HG02571 (cell line): ENCODE measurements around the gene GAL3ST3.
"Not testable (repeated sequence)": the region's sequence is repeated elsewhere in the genome, so short reads cannot be mapped to it uniquely, and the experiment has no call there.

Experiments
- ATAC-seq: cut with Tn5 transposase; IDR thresholded peaks from one replicate; pipeline ENCODE4 v1.9.1; 2021; ENCODE audit warnings: mild to moderate bottlenecking, moderate library complexity; ENCODE audit not compliant: unreplicated experiment

GAL3ST3 gene

GRCh38 chr11:66045177-66045639 is 3.8 kb downstream of the GAL3ST3 start:
- ATAC-seq = peak; percentile 53

DNA sequence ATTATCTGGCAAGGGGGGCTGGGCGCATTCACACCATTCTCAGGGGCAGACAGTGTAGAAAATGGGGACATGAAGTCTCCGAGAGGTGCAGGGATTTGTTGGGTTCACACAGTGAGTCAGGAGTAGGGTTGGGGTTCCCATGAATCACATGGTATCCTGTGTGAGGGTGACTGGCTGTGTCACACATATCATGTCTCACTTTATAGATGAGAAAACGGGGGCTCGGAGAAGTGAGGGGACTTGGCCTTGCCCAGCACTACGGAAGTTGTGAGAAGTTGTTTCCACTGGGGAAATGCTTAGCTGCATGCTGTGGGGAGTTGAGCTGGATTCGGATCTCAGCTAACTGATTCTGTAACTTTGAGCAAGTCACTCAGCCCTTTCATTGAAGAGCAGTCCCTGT is 4.2 kb downstream of the GAL3ST3 start:
- no peak for ATAC-seq

- no peak for ATAC-seq
Observed at GRCh38 chr11:66042996-66043906, 5.7 kb downstream of the GAL3ST3 start.

DNA sequence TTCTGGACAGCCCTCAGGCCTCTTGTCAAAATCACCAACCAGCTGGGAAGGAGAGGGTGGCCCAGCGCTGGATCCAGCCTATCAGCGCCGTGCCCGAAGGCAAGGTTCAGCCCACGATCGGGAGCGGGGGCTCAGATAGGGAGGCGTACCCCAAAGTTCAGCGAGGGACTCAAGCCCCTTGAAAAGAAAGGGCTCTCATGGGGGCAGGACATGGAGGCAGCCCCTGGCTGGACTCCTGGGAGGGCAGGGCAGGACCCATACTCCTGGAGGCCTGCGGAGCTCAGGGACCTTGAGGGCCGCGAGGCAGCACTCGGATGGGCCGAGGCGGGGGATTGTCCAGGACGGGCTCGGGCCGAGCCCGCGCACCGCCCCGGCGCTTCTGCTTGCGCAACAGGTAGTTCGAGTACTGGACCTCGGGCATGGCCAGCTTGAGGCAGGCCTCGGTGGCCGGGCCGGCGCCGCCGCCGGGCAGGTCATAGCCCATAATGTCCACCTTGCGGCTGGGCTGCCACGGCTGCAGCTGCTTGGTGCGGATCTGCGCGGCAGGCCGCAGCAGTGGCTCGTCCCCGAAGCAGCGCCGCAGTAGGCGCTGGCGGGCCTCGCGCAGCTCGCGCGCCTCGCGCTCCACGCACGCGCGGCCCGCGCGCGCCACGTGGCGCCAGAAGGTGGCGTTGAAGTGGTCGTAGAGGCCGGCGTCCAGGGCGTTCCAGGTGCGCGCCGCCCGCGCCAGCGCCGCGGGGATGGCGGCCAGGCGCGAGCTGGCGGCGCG is 6.5 kb downstream of the GAL3ST3 start:
- ATAC-seq = no peak

DNA sequence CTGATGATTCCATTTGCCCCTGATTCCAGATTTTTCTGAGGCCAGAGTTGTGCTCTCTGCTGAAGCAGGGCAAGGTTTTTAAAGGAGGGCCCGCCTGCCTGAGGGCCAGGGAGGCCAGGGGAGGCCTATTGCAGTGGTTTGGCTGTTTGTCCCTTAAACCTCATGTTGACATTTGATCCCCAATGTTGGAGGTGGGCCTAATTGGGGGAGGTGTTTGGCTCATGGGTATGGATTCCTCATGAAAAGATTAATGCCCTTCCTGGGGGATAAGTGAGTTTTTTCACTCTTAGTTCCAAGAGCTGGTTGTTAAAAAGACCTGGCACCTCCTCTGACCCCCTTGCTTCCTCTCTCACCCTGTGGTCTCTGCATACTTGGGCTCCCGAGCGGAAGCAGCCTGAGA is 9.2 kb downstream of the GAL3ST3 start:
- ATAC-seq = no peak

- ATAC-seq = no peak
Observed at GRCh38 chr11:66037327-66037726, 11.6 kb downstream of the GAL3ST3 start.

DNA sequence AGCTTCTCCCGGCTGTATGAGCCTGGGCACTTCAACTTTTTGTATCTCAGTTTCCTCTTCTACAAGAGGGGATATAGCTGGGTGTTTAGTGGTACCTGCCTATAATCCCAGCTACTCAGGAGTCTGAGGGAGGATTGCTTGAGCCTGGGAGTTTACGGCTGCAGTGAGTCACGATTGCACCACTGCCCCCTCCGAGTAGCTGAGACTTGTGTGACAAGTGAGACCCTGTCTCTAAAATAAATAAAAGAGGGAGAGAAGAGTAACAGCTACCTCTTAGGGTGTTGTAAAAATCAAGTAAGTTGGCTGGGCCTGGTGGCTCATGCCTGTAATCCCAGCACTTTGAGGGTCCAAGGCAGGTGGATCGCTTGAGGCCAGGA is 12.6 kb downstream of the GAL3ST3 start:
- ATAC-seq = no peak

GRCh38 chr11:66035653-66036333 is 13.2 kb downstream of the GAL3ST3 start:
- ATAC-seq = no peak

DNA sequence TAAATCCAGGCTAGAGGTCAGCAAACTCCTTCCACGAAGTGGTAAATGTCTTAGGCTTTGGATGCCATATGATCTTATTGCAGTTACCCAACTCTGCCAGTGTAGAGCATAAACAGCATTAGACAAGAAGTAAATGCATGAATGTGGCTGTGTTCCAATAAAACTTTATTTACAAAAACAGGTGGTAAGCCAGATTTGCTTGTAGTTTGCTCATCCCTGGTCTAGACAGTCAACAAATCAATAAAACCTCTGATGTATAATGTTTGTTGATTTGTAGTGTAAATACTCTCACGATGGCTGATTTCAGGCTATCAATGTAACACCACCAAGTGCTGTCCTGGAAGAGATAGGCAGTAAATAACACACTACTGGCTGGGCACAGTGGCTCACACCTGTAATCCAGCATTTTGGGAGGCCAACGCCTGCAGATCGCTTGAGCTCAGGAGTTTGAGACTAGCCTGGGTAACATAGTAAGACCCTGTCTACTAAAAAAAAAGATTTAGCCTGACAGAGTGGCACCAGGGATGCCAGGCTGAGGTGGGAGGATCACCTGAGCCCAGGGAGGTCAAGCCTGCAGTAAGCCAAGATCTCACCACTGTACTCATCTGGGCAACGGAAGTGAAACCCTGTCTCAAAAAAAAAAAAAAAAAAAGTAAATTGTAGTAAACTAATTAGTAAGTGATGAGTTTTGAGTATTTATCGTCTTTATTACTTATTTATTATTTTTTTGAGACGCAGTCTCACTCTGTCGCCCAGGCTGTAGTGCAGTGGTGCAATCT is 15.8 kb downstream of the GAL3ST3 start:
- ATAC-seq = no peak

DNA sequence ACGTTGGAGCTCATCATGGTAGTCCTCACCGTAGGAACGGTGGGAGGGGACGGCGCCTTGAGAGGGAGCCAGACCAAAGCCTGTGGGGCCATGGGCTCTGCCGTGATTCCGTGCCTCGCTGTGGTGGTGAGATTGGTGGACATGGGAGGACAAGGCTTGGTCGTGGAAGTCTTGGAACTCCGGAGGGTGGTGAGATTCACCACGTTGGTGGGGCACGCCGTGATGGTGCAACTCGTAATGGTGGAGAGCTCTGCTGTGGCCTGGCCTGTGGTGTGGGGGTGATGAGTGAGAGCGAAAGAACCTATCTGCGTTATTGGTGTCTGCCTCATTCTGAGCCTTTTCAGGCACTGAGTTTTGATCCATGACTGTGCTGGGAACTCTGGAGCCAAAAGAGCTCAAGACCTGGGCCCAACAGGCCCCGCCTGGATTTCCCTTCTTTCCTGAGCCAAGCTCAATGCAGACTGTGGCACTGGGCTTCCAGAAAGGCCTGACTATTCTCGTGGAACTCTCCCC is 22.9 kb downstream of the GAL3ST3 start, which contains the start of gene CATSPER1:
Gene CATSPER1 (minus strand): TSS at position 463 of the 513 bp plus-strand sequence. CDS start 100 bp downstream, at position 363.
- no peak for ATAC-seq

DNA sequence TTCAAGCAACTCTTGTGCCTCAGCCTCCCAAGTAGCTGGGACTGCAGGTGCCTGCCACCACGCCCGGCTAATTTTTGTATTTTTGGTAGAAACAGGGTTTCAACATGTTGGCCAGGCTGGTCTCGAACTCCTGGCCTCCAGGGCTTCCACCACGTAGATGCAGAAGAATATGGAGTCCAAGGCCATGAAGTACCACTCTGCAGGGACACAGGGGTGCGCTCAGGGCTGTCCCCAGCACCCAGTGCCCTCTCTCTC is 25.8 kb downstream of the GAL3ST3 start:
- not testable (repeated sequence) for ATAC-seq

GRCh38 chr11:66022401-66023185 is 26.4 kb downstream of the GAL3ST3 start:
- no peak for ATAC-seq

DNA sequence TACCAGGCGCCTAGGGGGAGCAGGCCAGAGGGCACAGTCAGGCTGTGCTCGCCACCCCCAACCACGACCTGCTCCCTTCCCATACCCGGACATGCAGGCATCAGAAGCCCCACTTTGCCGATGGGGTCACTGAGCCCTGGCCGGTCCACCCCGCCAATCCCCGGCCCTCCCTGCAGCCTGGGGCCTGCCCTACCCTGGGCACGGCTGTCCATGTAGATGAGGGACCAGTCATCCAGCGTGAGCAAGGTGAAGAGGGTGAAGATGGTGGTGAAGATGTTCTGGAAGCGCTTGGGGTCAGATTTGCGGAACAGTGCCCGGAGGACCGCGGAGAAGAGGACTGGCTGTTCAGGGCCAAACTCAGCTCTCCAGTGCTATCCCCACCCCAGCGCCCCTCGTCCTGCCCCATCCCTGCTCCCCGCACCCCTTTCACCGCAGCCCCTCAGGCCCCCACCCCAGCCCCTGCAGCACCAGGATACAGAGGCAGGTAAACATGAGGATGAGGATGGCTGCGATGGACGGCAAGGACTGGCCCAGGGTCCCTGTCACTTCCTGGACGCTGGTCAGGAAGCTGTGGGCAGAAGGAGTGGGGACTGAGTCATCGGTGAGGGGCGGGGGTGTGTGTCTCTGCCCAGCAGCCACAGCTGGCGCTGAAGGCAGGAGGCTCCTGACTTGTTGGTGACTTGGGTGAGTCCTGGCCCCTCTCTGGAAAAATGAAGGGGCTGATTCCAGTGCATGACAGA is 28.2 kb downstream of the GAL3ST3 start:
- no peak for ATAC-seq

DNA sequence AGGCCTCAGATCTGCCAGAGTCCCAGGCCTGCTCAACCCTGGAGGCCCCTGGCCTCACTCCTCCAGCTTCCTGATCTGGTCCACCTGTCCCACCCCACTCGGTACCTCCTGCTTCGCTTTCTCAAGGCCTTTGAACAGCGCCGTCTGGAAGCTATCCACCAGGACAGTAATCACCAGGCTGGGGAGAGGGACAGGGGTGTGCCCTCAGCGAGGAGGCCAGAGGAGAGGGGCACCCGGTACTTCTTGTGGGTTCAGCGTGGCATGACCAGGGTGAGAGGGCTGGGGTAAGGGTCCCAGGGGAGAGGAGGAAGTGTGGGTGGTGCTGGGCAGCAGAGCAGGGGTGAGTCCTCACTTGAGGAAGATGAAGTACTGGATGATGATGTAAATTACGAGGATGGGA is 28.7 kb downstream of the GAL3ST3 start:
- ATAC-seq = no peak

GRCh38 chr11:66017321-66017720 is 31.6 kb downstream of the GAL3ST3 start:
- no peak for ATAC-seq

GRCh38 chr11:66016793-66017177 is 32.2 kb downstream of the GAL3ST3 start:
- ATAC-seq = no peak

GRCh38 chr11:66015936-66016792 is 32.8 kb downstream of the GAL3ST3 start:
- no peak for ATAC-seq

DNA sequence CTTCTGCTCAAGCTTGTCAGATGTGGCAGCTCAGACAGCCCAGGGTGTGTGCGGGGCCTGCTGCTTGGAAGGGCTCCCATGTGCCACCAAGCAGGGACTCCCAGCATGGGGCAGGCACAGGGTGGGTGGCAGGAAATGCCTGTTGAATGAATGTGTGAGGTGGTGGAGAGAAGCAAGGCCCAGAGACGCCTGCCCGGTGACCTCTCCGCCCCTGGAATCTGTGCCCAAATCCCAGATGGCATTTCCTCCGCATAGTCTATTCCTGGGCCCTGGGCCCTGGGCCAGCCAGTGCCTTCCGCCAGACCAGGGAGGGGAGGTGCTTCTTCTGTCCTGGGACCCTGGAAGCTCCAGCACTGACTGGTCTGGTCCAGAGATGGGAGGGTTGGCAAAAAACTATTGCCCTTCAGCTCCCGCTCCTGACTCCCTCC is 33.5 kb downstream of the GAL3ST3 start:
- ATAC-seq = no peak
